ENCODE measurements around the gene CCL25. TPM values are rescaled to one million over a fixed set of nuclear protein-coding genes. Genes with fewer than 3 reads are reported as not detected.

CCL25 gene
- total RNA-seq, 1 donor from 2014 or later = not detected

DNA sequence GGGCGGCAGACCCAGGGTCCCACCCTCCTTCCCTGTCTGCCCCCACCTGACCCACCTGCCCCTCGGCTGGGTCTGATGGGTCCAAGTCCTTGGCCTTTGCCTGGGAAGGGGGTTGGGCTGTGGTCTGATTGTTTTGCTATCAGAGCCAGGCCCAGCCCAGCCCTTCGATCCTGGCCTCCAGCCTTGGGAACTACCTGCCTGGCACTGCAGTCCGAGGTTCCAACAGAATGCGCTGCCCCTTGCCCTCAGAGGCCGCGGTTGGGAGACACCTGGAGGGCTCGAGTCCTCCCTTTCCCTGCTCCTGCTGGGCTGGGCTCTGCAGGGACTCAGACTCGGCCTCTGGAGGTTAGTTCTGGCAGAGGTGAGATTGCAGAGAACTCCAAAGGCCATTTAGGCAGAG lies 1.6 kb downstream of the CCL25 start:
- no peak for DNase-seq (ENCODE audit: low spot score)
- H3K4me3 Mint-ChIP-seq (ENCODE audit: low read depth) = no peak overlapping the region
- H3K9me3 Mint-ChIP-seq = no peaks in the 10 kb centered on the region
- no peak overlapping the region for H3K27ac Mint-ChIP-seq
- no peaks in the 10 kb centered on the region for H3K27me3 Mint-ChIP-seq (ENCODE audit: low read depth)
- H3K4me1 Mint-ChIP-seq (ENCODE audit: low read depth) = peaks cover 8% of the 10 kb centered on the region
- intact Hi-C loops (cut with micrococcal nuclease) = loop anchor here (5.0 kb wide), 1 partner anchor 388 kb away; the partner anchor contains the start of gene HNRNPM
- H3K36me3 Mint-ChIP-seq (ENCODE audit: low read depth) = no peaks in the 10 kb centered on the region

GRCh38 chr19:8056533-8056932 lies 4.0 kb downstream of the CCL25 start:
- Mint-ChIP-seq H3K9me3 (no peaks in the 10 kb centered on the region), H3K4me1 (ENCODE audit: low read depth) (peaks cover 7% of the 10 kb centered on the region)

DNA sequence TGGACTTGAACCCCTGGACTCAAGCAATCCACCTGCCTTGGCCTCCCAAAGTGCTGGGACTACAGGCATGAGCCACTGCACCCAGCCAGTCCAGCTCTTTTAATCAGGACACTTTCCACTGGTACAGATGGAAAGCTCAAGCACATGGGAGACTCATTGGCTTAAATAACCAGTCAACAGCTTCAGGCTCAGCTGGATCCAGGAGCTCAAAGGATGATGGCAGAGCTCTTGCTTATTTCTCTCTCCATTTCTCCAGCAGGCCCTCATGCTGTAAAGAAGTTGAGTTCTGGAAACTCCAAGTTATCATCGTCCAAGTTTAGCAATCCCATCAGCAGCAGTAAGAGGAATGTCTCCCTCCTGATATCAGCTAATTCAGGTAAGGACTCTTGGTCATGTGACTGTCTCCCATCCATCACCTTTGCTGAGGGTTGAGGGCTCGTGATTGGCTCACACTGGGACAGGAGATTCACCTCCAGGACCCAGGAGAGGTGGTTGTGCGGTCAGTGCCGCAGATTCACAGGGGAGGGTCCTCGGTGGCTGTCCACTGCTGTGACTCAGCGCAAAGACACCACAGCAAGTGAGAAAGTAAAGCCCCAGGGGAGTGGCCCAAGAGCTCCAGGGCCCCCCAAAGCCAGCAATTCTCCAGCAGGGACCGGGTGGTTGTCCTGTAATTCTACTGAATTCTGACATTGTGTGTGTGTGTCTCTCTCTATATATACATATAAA lies 5.1 kb downstream of the CCL25 start:
- Mint-ChIP-seq H3K27ac (no peak overlapping the region), H3K27me3 (ENCODE audit: low read depth) (no peaks in the 10 kb centered on the region), H3K4me1 (ENCODE audit: low read depth) (peaks cover 1% of the 10 kb centered on the region), H3K36me3 (ENCODE audit: low read depth) (no peaks in the 10 kb centered on the region), H3K4me3 (ENCODE audit: low read depth) (no peak overlapping the region), H3K9me3 (no peaks in the 10 kb centered on the region)
- intact Hi-C loops (cut with micrococcal nuclease) = no loop called here
- DNase-seq (ENCODE audit: low spot score) = no peak

More at GRCh38 chr19:8056533-8056932, 4.0 kb downstream of the CCL25 start:
- Mint-ChIP-seq H3K36me3 (ENCODE audit: low read depth) (no peaks in the 10 kb centered on the region), H3K27me3 (ENCODE audit: low read depth) (no peaks in the 10 kb centered on the region), H3K27ac (no peak overlapping the region), H3K4me3 (ENCODE audit: low read depth) (no peak overlapping the region)
- DNase-seq (ENCODE audit: low spot score) = no peak
- intact Hi-C loops (cut with micrococcal nuclease) = no loop called here

- intact Hi-C loops (cut with micrococcal nuclease) = no loop called here
- no peak overlapping the region for H3K4me3 Mint-ChIP-seq (ENCODE audit: low read depth)
- no peaks in the 10 kb centered on the region for H3K27me3 Mint-ChIP-seq (ENCODE audit: low read depth)
- H3K9me3 Mint-ChIP-seq = peaks cover 15% of the 10 kb centered on the region
- no peak overlapping the region for H3K27ac Mint-ChIP-seq
- H3K36me3 Mint-ChIP-seq (ENCODE audit: low read depth) = peaks cover 3% of the 10 kb centered on the region
- no peak for DNase-seq (ENCODE audit: low spot score)
- no peaks in the 10 kb centered on the region for H3K4me1 Mint-ChIP-seq (ENCODE audit: low read depth)
Observed at GRCh38 chr19:8064911-8065874, 12.6 kb downstream of the CCL25 start.

DNA sequence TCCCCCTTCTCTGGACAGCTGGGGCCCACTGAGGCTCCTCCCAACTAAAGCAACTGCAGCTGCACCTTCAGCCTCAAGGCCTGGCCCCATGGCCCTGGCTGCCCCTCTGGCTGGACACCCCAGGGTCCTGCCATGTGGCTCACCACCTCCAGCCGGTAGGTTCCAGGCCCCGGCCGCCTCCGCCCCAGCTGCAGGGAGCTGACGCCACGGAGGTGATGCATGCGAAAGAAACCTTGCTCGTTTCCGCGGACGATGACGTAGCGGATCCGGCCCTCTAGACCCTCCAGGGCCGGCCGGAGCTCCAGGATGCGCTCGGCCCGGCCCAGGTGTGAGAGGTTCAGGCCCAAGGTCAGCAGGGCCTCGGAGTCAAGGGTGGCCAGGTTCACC lies 13.3 kb downstream of the CCL25 start:
- peaks cover 19% of the 10 kb centered on the region for H3K9me3 Mint-ChIP-seq
- no peak overlapping the region for H3K4me3 Mint-ChIP-seq (ENCODE audit: low read depth)
- H3K4me1 Mint-ChIP-seq (ENCODE audit: low read depth) = no peaks in the 10 kb centered on the region
- no peaks in the 10 kb centered on the region for H3K27me3 Mint-ChIP-seq (ENCODE audit: low read depth)
- peaks cover 3% of the 10 kb centered on the region for H3K36me3 Mint-ChIP-seq (ENCODE audit: low read depth)
- H3K27ac Mint-ChIP-seq = no peak overlapping the region
- intact Hi-C loops (cut with micrococcal nuclease) = no loop called here
- no peak for DNase-seq (ENCODE audit: low spot score)

DNA sequence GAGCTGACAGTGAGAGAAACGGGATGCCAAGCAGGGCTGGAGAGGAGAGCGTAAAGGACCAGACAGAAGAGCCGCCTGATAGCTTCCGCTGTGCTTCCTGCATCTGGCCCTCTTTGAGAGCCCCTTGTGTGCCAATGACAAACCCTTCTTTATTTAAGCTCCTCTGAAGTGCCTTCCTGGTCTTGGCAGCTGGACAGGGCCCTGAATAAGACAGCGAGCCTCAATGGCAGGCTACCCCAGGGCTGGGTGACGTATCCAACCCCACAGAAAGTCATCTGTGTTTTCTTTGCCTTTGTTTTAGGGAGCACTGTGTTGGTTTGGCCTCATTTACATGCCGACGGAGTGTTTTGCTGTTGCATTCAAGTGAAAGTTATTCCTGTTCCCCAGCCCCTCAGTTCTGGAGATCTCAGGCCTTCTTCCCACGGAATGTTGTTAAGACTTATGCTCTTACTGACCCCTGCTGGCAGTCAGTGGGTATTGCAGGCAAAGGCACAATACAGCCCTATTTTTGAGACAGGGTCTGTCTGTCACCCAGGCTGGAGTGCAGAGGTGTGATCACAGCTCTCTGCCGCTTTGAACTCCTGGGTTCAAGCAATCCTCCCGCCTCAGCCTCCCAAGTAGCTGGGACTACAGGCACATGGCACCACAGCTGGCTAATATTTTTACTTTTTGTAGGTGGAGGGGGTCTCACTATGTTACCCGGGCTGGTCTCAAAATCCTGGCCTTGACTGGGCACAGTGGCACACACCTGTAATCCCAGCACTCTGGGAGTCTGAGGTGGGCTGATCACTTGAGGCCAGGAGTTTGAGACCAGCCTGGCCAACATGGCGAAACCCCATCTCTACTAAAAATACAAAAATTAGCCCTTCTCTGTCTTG lies 16.8 kb downstream of the CCL25 start:
- H3K36me3 Mint-ChIP-seq (ENCODE audit: low read depth) = peaks cover 3% of the 10 kb centered on the region
- peaks cover 27% of the 10 kb centered on the region for H3K9me3 Mint-ChIP-seq
- H3K27me3 Mint-ChIP-seq (ENCODE audit: low read depth) = no peaks in the 10 kb centered on the region
- no peak overlapping the region for H3K27ac Mint-ChIP-seq
- no peaks in the 10 kb centered on the region for H3K4me1 Mint-ChIP-seq (ENCODE audit: low read depth)
- no peak overlapping the region for H3K4me3 Mint-ChIP-seq (ENCODE audit: low read depth)
- no peak for DNase-seq (ENCODE audit: low spot score)
- intact Hi-C loops (cut with micrococcal nuclease) = no loop called here

- no peaks in the 10 kb centered on the region for H3K4me1 Mint-ChIP-seq (ENCODE audit: low read depth)
- H3K4me3 Mint-ChIP-seq (ENCODE audit: low read depth) = no peak overlapping the region
- peaks cover 3% of the 10 kb centered on the region for H3K36me3 Mint-ChIP-seq (ENCODE audit: low read depth)
- peaks cover 34% of the 10 kb centered on the region for H3K9me3 Mint-ChIP-seq
- no peak for DNase-seq (ENCODE audit: low spot score)
- intact Hi-C loops (cut with micrococcal nuclease) = no loop called here
- no peak overlapping the region for H3K27ac Mint-ChIP-seq
- no peaks in the 10 kb centered on the region for H3K27me3 Mint-ChIP-seq (ENCODE audit: low read depth)
Observed at GRCh38 chr19:8071912-8072311, 19.4 kb downstream of the CCL25 start.

DNA sequence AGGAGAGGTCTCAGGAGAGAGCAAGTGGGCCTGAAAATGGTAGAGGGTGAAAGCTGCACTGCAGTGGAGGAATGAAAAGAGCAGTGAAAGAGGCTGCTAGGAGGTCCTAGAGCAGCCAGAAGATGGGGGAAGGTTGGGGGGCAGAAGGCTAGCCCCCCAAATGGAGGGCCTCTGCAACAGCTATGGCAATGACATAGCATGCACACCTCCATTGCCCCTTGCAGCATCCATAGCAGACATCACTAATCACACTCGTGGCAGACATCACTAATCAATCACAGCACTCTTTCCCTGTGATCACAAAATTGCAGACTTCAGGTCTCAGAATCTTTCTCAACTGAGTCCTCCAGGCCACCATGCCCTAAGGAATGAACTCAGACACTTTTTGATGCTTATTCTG lies 21.9 kb downstream of the CCL25 start:
- no peak for DNase-seq (ENCODE audit: low spot score)
- H3K36me3 Mint-ChIP-seq (ENCODE audit: low read depth) = no peaks in the 10 kb centered on the region
- H3K27me3 Mint-ChIP-seq (ENCODE audit: low read depth) = no peaks in the 10 kb centered on the region
- no peaks in the 10 kb centered on the region for H3K4me1 Mint-ChIP-seq (ENCODE audit: low read depth)
- H3K4me3 Mint-ChIP-seq (ENCODE audit: low read depth) = no peak overlapping the region
- peaks cover 25% of the 10 kb centered on the region for H3K9me3 Mint-ChIP-seq
- intact Hi-C loops (cut with micrococcal nuclease) = no loop called here
- H3K27ac Mint-ChIP-seq = no peak overlapping the region

DNA sequence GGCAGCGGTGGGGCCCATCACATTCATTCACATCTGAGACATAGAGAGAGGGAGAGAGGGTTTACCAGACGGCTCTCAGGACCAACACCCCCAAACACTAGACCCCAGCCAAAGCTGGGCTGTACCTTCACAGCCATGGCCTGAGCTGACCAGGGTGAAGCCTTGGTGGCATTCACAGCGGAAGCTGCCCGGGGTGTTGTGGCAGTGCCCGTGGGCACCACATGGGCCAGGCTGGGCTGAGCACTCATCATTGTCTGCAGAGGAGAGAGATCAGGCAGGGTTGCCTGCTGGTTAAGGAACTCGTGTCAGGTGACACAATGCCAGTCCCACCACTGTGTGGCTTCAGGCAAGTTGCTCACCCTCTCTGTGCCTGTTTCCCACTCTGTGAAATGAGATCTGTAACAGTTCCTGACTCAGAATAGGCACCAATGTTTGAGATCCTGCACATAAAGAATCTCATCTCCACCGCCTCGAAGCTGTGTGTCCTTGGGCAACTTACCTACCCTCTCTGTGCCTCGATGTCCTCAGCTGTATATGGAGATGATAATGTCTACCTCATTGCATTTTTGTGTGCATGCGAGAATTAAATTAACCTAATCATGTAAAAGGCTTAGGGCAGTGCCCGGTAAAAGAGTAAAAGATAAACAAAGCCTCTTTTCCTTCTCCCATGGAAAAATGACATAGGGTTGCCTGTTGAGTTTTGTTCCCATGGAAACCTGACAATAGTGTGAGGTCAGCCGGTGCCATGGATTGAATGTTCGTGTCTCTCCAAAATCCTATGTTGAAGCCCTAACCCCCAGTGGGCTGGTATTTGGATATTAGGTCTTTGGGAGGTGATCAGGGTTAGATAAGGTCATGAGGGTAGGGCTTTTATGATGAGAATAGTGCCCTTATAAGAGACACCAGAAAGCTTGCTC lies 22.9 kb downstream of the CCL25 start:
- H3K27me3 Mint-ChIP-seq (ENCODE audit: low read depth) = no peaks in the 10 kb centered on the region
- H3K4me1 Mint-ChIP-seq (ENCODE audit: low read depth) = no peaks in the 10 kb centered on the region
- no peak overlapping the region for H3K4me3 Mint-ChIP-seq (ENCODE audit: low read depth)
- H3K27ac Mint-ChIP-seq = no peak overlapping the region
- H3K9me3 Mint-ChIP-seq = peaks cover 16% of the 10 kb centered on the region
- no peak for DNase-seq (ENCODE audit: low spot score)
- no peaks in the 10 kb centered on the region for H3K36me3 Mint-ChIP-seq (ENCODE audit: low read depth)
- intact Hi-C loops (cut with micrococcal nuclease) = no loop called here

- no peaks in the 10 kb centered on the region for H3K27me3 Mint-ChIP-seq (ENCODE audit: low read depth)
- H3K4me3 Mint-ChIP-seq (ENCODE audit: low read depth) = no peak overlapping the region
- H3K4me1 Mint-ChIP-seq (ENCODE audit: low read depth) = no peaks in the 10 kb centered on the region
- no peaks in the 10 kb centered on the region for H3K36me3 Mint-ChIP-seq (ENCODE audit: low read depth)
- DNase-seq (ENCODE audit: low spot score) = no peak
- peaks cover under 1% of the 10 kb centered on the region for H3K9me3 Mint-ChIP-seq
- H3K27ac Mint-ChIP-seq = no peak overlapping the region
- intact Hi-C loops (cut with micrococcal nuclease) = no loop called here
Observed at GRCh38 chr19:8079988-8080387, 27.4 kb downstream of the CCL25 start.

DNA sequence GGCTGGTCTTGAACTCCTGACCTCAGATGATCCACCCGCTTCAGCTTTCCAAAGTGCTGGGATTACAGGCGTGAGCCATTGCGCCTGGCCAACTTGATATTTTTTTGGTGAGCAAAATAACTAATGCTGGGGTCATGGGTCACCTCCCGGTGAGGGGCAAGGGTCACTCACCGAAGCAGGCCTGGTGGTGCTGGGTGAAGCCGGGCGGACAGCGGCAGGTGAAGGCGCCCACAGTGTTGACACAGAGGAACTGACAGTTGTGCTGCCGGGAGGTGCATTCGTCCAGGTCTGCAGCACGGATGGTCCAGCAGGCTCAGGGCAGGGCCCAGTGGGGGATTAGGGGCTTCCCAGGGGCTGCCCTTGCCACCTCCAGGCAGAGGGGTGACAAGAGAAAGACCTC lies 28.3 kb downstream of the CCL25 start:
- no peak for DNase-seq (ENCODE audit: low spot score)
- intact Hi-C loops (cut with micrococcal nuclease) = no loop called here
- no peaks in the 10 kb centered on the region for H3K27me3 Mint-ChIP-seq (ENCODE audit: low read depth)
- H3K4me1 Mint-ChIP-seq (ENCODE audit: low read depth) = no peaks in the 10 kb centered on the region
- H3K36me3 Mint-ChIP-seq (ENCODE audit: low read depth) = no peaks in the 10 kb centered on the region
- H3K27ac Mint-ChIP-seq = no peak overlapping the region
- no peak overlapping the region for H3K4me3 Mint-ChIP-seq (ENCODE audit: low read depth)
- H3K9me3 Mint-ChIP-seq = no peaks in the 10 kb centered on the region

Measured in activated T-helper 2 cell treated with anti-CD3 and anti-CD28 coated beads, Interferon-gamma antibody, Interleukin-2, Interleukin-4, amounts not matched to agents 10 μg/mL and 5 μg/mL and 100 μg/mL, durations not matched to agents 14 hours and 24 hours and 36 hours (primary cell).